D341Med (cell line): Measurements from ENCODE around the gene ATP5ME.
A peak's percentile ranks its signal among the peaks of the same experiment; 100 is the strongest.
"Not testable (repeated sequence)": the region's sequence is repeated elsewhere in the genome, so short reads cannot be mapped to it uniquely, and the experiment has no call there.

Source experiments
- DNase-seq: peaks from one replicate; pipeline ENCODE4 v3.0.0; 2012; ENCODE audit warnings: low spot score

Gene ATP5ME, protein sequence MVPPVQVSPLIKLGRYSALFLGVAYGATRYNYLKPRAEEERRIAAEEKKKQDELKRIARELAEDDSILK

DNA sequence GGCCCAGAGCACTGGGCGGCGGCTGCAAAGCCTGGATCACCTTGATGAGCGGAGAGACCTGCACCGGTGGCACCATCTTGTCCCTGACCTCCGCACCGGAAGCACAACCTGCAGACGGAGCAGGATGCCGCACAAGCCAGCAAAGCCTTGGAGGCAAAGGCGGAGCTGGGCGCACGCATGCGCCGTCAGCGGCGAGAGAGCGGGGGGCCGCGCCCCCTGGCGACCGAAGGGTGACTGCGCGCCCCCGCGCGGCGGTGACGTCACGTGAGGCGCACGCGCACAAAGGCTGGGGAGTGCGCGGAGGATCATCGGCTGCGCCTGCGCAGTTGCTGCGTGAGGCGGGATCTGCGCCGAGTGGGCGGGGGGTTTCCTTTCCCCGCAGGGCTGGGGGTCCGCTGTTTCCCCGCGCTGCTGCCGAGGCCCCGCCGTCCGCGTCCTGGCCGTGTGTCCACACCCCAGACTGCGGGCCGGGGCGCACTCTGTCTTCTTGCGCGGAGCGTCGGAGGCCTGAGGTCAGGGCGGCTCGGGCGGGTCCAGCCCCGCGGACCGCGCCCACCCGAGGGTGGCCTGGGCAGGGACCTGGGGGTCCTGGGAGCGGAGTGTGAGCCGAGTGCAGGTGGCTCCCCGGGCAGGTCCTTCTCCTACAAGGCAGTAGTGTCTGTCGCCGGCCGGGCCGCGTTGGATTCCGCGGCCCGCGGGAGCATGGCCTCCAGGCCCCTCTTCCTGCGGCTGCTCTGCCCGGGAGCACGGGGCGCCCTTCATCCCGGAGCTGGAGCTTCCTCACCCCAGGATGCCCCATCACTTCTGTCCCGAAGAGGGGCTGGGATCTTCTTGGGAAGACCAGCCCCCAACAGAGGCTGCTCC, at the start of gene ATP5ME, which contains the start of gene MYL5:
TSS of gene ATP5ME (minus strand) at position 105 of the 864 bp plus-strand sequence. CDS start at position 76, 29 bp downstream.
TSS of gene MYL5 (plus strand) at position 371 of the 864 bp plus-strand sequence. CDS start 3,485 bp downstream, outside the sequence.
- peak; percentile 100 for DNase-seq

DNA sequence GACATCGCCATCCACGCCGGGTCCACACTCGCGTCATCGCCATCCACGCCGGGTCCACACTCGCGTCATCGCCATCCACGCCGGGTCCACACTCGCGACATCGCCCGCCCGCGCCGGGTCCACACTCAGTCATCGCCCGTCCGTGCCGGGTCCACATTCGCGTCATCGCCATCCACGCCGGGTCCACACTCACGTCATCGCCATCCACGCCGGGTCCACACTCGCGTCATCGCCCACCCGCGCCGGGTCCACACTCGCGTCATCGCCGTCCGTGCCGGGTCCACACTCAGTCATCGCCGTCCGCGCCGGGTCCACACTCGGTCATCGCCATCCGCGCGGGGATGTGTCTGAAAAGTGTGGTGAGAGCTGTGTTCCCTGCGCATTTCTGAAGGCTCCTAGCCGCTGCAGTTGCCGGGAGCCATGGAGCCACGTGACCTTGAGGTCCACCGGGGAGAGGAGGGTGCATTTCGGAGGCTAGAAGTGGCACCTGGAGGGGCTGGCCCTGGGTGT, 48.8 kb upstream of the ATP5ME start:
- no peak for DNase-seq

DNA sequence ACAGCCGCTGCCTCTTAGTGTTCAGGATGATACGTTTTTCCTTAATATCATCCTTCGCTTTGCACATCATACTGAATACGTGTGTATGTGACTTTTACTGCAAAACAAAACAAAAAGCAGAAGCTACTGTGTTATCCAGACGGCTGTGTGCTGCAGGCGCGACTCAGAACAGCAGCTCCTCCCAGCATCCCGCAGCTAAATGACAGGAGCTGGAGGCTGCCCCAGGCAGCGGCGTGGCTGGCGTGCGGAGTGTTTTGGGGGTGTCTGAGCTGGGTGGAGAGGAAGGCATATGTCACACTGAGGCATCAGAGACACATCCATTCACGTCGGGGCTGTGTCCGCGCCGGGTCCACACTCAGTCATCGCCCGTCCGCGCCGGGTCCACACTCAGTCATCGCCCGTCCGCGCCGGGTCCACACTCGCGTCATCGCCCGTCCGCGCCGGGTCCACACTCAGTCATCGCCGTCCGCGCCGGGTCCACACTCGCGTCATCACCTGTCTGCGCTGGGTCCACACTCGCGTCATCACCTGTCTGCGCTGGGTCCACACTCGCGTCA, 48.2 kb upstream of the ATP5ME start:
- DNase-seq = no peak

DNA sequence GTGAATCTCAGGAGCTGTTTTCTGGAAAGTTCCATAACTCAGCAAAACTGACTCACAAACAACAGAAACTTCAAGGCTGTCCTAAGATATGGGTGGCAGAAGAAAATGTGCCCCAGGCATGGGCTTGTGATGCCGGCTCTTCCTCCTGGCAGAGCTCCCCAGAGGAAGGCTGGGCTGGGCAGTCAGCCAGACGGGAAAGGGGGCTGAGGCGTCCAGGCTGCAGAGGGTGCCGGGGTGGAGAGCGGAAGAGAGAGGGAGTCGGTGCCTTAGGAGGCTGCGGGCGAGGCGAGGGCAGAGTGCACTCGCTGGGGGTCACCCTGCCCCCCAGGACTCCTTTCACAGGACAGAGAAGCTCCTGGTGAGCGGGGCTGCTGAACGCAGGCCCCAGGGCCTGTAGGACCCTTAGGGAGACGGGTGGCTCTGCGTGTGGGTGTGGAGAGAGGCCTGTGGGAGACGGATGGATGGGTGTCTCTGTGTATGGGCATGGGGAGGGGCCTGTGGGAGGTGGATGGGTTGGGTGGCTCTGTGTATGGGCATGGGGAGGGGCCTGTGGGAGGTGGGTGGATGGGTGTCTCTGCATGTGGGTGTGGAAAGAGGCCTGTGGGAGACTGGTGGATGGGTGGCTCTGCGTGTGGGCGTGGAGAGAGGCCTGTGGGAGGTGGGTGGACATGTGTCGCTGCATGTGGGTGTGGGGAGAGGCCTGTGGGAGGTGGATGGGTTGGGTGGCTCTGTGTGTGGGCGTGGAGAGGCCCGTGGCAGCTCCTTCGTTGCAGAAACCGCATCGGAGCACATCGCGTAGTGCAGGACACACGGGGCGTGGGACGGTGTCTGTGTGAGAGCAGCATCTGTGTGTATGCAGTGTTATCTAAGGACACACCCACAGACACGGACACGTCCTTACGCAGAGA, 47.4 kb upstream of the ATP5ME start:
- no peak for DNase-seq

DNA sequence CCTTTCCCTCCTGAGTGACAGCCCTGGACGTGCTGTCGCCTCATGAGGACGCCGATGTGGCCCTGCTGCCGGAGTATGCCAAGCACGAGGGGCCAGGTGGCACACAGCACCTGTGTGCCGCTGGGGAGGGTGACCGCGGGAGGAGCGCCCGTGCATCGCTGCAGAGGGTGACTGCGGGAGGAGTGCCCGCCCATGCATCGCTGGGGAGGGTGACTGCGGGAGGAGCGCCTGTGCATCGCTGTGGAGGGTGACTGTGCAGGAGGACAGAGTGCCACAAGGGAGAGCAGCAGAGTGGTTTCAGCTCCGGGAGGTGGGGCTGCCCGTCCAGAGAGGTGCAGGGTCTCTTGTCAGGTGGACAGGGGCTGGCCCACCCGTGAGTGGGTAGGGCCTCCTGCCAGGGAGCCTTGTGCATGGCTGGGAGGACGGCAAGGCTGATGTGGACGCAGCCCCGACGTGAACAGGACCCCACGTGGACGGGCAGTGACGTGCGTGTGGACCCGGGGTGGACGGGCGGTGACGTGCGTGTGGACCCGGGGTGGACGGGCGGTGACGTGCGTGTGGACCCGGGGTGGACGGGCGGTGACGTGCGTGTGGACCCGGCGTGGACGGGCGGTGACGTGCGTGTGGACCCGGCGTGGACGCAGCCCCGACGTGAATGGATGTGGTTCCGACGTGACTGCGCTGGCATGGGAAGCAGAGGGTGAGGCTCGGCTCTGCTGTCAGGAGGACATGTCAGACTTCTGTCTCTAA, 46.2 kb upstream of the ATP5ME start:
- no peak for DNase-seq

DNA sequence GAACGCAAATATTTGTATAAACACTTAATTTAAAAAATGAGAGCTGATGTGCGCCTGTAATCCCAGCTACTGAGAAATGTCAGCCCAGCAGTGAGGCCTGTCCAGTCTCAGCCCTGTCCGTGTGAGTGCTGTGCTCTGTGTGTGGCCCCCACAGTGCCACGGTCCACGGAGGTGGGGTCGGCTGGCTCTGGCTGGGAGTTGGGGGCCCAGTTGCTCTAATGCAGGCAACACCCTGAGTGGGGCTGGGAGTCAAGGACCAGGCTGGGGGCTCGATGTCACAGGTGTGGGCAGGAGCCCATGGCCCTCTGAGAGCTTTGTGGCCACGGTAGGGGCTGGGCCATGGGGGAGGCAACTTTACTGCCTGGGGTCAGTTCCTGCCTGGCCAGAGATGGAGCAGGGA, 44.4 kb upstream of the ATP5ME start:
- DNase-seq = no peak

DNA sequence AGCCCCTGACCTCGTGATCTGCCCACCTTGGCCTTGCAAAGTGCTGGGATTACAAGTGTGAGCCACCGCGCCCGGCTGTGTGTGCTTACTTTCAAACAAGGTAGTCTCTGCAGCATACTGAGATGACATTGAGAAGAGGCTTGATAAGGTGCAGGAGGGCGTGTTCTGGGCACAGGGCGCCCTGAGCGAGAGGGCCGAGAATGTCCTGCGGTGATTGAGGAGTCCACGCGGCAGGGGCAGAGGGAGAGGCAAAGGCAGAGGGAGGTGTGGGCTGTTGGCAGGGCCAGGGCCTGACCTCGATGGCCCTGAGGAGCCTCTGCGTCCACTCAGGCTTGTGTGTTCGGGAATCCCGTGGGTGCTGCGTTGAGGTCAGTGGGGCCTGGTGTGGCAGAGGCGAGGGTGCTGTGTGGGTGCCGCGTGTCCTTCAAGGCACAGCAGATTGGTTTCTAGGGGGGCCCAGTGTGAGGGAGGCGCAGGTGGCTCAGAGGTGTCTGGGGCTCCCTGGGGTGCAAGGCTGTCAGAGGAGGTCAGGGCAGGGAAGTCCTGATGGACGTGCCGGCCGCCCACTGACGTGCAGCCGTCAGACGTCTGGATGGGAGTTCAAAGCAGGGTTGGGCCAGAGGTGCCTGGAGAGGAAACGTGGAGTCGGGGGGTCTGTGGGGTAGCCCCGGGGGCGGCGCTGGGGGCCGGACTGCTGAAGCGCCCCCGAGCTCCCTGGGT, 43.7 kb upstream of the ATP5ME start:
- peak; percentile 28 for DNase-seq

DNA sequence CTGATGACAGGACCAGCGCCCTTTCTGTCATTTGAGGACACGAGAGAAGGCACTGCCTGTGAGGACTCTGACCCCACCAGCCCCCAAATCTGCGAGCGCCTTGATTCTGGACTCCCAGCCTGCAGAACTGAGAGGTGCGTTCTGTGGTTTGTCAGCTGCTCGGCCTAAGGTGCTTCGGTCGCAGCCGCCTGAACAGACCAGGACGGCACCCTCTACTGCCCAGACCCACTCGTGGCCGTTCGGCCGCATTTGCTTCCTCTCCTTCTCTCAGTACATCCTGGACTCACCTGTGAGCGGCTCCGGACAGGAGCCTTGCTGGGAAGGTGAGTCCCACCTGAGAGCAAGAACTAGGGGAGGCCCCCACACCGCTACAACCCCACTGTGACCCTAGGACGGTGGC, 40.0 kb upstream of the ATP5ME start:
- DNase-seq = no peak

DNA sequence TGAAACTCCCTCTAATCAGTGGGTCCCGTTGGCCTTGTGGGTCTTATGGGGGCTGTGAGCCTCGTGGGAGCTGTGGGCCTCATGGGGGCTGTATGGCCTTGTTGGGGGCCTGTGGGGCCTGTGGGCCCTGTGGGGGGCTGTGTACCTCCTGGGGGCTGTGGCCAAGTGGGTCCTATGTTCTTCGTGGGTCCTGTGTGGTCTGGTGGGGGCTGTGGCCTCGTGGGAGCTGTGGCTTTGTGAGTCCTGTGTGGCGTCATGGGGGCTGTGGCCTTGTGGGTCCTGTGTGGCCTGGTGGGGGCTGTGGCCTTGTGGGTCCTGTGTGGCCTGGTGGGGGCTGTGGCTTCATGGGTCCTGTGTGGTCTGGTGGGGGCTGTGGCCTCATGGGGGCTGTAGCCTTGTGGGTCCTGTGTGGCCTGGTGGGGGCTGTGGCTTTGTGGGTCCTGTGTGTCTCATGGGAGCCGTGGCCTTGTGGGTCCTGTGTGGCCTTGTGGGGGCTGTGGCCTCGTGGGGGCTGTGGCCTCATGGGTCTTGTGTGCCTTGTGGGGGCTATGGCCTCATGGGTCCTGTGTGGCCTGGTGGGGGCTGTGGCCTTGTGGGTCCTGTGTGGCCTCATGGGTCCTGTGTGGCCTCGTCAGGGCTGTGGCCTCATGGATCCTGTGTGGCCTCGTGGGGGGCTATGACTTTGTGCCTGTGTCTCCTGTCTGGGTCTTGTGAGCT, 39.0 kb upstream of the ATP5ME start:
- DNase-seq = no peak

DNA sequence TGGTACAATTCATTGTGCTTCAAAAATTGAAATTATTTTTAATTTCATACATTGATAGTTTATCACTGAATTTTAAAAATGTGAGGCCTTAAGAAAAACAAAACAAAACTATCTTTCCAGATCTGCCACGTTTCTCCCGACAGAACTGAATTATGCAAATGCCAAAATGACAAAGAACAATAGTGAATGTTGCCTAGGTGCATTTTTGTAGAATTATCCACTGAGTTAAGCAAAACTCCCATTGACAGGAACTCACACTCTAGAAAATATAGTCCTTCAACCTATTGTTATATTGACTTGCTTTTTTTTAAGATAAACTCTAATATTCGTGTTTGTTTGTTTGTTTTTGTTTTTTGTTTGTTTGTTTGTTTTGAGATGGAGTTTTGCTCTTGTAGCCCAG, 38.0 kb upstream of the ATP5ME start:
- no peak for DNase-seq

DNA sequence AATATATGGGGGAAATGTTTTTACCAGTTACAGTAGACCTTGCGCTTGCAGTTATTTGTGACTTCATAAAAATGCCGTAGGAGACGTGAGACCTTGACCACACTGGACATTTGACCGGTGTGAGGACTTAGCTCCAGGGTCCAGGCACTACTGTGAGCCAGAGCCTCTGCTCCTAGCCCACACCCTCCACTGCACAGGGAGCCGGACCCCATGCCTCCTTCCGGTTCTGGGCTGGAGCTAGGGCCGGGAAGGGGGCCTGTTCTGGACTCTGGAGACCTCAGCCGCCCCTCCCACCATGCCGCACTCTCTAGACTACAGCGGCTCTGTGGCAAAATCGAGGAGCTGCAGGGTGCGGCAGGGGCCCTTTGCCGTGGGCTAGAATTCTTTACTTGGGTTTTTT, 36.8 kb upstream of the ATP5ME start:
- DNase-seq = no peak

DNA sequence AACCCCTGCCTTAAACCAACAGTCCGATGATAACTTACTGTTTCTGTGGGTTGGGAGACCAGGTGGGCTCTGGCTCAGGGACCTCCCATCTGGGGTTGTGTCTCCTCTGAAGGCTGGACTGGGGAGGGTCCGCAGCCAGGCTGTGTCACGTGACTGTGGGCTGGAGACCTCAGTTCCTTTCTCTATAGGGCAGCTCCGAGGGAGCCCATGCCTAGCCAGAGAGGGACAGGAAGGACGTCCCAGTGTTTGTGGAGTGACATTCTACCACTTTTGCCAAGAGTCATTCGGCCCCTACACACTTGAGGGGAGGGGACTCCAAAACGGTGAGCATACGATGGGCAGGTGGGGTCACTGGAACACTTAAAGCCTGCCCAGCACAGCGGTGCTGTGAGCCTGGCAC, 36.0 kb upstream of the ATP5ME start:
- DNase-seq = no peak

DNA sequence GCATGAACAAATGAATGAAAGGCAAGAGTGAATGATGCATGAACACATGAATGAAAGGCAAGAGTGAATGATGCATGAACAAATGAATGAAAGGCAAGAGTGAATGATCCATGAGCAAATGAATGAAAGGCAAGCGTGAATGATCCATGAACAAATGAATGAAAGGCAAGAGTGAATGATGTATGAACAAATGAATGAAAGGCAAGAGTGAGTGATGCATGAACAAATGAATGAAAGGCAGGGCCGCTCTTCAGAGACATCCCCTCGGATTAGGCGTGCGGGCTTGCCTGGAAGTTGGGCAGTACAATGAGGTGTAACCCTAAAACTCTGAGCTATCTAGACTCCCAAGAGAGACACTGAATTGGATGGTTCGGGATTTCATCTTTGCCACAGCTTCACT, 35.3 kb upstream of the ATP5ME start:
- DNase-seq = no peak

DNA sequence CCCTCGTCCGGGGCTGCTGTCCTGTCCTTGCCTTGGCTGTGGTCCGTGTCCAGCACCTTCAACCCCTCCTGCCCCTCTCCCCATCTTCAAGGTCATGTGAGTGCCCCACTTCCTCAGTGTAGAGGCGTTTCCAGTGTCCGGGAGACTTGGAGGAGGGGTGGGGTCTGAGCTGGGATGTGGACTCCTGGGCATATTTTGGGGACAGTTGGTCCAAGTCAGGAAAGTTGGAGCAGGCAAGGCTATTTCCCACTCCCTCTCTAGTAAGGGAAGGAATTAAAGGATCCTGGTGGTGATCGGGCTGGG, 34.5 kb upstream of the ATP5ME start:
- no peak for DNase-seq

DNA sequence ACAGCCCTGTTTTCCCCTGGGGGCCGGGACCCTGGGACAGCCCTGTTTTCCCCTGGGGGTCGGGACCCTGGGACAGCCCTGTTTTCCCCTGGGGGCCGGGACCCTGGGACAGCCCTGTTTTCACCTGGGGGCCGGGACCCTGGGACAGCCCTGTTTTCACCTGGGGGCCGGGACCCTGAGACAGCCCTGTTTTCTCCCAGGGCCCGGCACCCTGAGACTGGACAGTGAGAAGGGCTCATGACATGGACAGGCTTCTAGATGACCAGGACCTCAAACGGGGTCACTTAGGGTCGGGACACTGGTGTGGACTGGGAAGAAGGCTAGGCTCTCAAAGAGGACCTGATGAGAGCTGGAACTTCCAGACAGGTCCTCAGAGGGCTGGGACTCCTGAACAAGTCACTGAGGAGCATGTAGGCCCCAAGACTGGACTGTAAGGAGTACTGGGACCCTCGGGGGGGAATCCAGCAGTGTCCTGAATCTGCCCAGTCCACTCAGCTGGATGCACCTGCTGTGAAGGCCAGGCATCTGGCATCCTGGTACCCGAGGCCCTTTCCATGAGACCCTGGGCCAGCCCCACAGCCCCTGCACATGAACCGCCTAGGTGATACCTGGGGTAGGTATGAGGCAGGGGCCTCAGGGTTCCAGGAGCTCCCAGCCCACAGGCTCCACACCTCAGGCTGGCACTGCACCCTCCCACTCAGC, 34.0 kb upstream of the ATP5ME start:
- DNase-seq = no peak

DNA sequence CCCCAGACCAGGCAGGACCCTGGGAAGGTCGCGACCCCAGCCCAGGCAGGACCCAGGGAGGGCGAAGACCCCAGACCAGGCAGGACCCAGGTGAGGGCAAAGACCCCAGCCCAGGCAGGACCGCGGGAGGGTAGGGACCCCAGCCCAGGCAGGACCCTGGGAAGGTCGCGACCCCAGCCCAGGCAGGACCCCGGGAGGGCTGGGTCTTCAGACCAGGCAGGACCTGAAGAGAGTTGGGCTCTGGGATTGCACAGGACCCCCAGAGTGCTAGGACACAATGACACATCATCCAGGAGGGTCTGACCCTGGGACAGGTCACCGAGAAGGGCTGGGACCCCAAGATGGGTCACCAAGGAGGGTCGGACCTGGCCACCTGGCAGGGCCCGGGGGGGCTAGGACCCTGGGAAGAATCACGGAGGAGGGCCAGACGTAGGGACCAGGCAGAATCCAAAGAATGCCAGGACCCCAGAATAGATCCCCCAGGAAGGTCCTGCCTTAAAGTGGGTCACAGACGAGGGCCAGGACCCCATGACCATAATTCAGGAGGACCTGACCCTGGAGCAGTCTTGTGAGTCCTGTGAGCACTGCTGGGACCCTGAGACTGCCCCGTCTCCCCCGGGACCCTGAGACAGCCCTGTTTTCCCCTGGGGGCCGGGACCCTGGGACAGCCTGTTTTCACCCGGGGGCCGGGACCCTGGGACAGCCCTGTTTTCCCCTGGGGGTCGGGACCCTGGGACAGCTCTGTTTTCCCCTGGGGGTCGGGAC, 32.9 kb upstream of the ATP5ME start:
- DNase-seq = no peak

DNA sequence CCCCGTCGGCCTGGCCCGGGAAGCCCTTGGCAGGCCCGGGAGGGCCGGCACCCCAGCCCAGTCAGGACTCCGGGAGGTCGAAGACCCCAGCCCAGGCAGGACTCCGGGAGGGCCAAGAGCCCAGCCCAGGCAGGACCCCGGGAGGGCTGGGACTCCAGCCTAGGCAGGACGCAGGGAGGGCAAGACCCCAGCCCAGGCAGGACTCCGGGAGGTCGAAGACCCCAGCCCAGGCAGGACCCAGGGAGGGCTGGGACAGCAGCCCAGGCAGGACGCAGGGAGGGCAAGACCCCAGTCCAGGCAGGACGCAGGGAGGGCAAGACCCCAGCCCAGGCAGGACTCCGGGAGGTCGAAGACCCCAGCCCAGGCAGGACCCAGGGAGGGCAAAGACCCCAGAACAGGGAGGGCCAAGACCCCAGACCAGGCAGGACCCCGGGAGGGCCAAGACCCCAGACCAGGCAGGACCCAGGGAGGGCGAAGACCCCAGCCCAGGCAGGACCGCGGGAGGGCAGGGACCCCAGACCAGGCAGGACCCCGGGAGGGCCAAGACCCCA, 32.1 kb upstream of the ATP5ME start:
- DNase-seq = not testable (repeated sequence)

DNA sequence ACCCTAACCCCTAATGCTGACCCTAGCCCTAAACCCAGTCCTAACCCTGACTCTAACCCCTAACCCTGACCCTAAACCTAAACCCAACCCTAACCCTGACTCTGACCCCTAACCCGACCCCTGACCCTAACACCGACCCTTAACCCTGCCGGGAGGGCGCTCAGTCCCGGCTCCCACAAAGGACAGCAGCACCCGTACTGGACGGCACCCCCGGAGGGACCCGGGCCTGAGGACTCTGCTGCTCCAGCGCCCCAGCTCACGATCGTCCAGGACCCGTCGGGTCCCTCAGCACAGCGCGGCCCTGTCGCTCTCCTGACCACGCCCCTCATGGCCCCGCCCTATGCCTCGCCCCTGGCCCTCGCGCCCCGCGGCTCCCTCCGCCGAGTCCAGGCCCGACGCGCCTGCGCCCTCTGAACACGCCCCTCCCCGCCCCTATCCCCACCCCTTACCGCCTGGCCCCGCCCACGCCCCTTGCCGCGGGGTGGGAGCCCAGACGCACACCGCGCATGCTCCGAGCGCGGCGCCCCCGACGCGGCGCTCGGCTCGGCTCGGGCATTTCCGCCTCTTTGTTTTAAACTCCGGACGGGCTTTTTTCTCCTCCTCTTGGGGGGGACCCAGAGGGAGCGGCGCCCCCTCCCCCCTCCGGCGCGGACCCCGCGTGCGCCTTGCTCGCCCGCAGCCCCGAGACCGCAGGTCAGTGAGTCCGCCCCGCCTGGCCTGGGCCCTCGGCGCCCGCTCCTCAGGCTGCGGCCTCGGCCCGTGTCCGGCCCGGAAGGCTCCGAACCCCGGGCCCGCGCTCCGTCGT, 31.4 kb upstream of the ATP5ME start, which contains the start of gene PCGF3:
TSS of gene PCGF3 (plus strand) at position 555 of the 805 bp plus-strand sequence. CDS start 27,849 bp downstream, outside the sequence.
- peak; percentile 100 for DNase-seq
